Astrocyte (in vitro differentiated cells and primary cell): Measurements from ENCODE around the gene UBL4B. TPM values are rescaled to one million over a fixed set of nuclear protein-coding genes. Genes with fewer than 3 reads are reported as not detected.
A peak's percentile ranks its signal among the peaks of the same experiment; 100 is the strongest.

Experiments used
- DNase-seq: peaks from one replicate; pipeline ENCODE4 v3.0.0-alpha.2; 2010; ENCODE audit warnings: low read depth
- FAIRE-seq: peaks from 2 replicates; lab custom pipeline; 2011; peaks lifted over from hg19 to GRCh38; lab: Jason Lieb, UNC
- H2AFZ ChIP-seq: 2 replicates; pipeline ENCODE4 v1.6.0; 2012; ENCODE audit warnings: low read depth, low read length, inconsistent platforms
- H3K27ac ChIP-seq: 2 replicates; pipeline ENCODE4 v1.5.1; 2011; ENCODE audit warnings: low read depth, low read length, inconsistent platforms
- H3K27me3 ChIP-seq: 2 replicates; pipeline ENCODE4 v1.6.0; 2011; ENCODE audit warnings: low read length, inconsistent platforms; ENCODE audit not compliant: insufficient read depth
- H3K36me3 ChIP-seq: 2 replicates; pipeline ENCODE4 v1.5.1; 2011; ENCODE audit warnings: low read length, inconsistent platforms; ENCODE audit not compliant: insufficient read depth
- H3K4me1 ChIP-seq: 2 replicates; pipeline ENCODE4 v1.5.1; 2011; ENCODE audit warnings: low read length, inconsistent platforms; ENCODE audit not compliant: insufficient read depth
- H3K4me2 ChIP-seq: 2 replicates; pipeline ENCODE4 v1.6.0; 2012; ENCODE audit warnings: low read length, inconsistent platforms
- H3K4me3 ChIP-seq: 2 replicates; pipeline ENCODE4 v1.5.1; 2011; ENCODE audit warnings: low read depth, mild to moderate bottlenecking, low read length, inconsistent platforms; ENCODE audit not compliant: insufficient read depth
- H3K79me2 ChIP-seq: 2 replicates; pipeline ENCODE4 v1.6.0; 2012; ENCODE audit warnings: mild to moderate bottlenecking, low read length, inconsistent platforms; ENCODE audit not compliant: insufficient read depth
- H3K9ac ChIP-seq: 2 replicates; pipeline ENCODE4 v1.6.0; 2012; ENCODE audit warnings: mild to moderate bottlenecking, low read length, inconsistent platforms
- H3K9me3 ChIP-seq: 2 replicates; pipeline ENCODE4 v1.5.1; 2012; ENCODE audit warnings: low read depth, mild to moderate bottlenecking, low read length, inconsistent platforms; ENCODE audit not compliant: insufficient read depth
- H4K20me1 ChIP-seq: 2 replicates; pipeline ENCODE4 v1.6.0; 2012; ENCODE audit warnings: low read length, inconsistent platforms; ENCODE audit not compliant: insufficient read depth
- H3K27ac Mint-ChIP-seq: one replicate; pipeline ENCODE4 v1.8.0; 2021; ENCODE audit warnings: mild to moderate bottlenecking, mixed read lengths; ENCODE audit not compliant: unreplicated experiment
- H3K27me3 Mint-ChIP-seq: one replicate; pipeline ENCODE4 v1.8.0; 2021; ENCODE audit warnings: low read depth, mixed read lengths; ENCODE audit not compliant: unreplicated experiment
- H3K36me3 Mint-ChIP-seq: one replicate; pipeline ENCODE4 v1.8.0; 2021; ENCODE audit warnings: low read depth, mixed read lengths; ENCODE audit not compliant: unreplicated experiment
- H3K4me1 Mint-ChIP-seq: one replicate; pipeline ENCODE4 v1.8.0; 2021; ENCODE audit warnings: low read depth, mixed read lengths; ENCODE audit not compliant: unreplicated experiment
- H3K4me3 Mint-ChIP-seq: one replicate; pipeline ENCODE4 v1.8.0; 2021; ENCODE audit warnings: mild to moderate bottlenecking, moderate library complexity, mixed read lengths; ENCODE audit not compliant: unreplicated experiment
- H3K9me3 Mint-ChIP-seq: one replicate; pipeline ENCODE4 v1.8.0; 2021; ENCODE audit warnings: mild to moderate bottlenecking, mixed read lengths; ENCODE audit not compliant: unreplicated experiment
- CTCF ChIP-seq: IDR thresholded peaks from 2 replicates; pipeline ENCODE4 v1.5.1; 2011; ENCODE audit warnings: low read depth, mild to moderate bottlenecking, inconsistent platforms, low read length, moderate library complexity; ENCODE audit not compliant: insufficient read depth
- EZH2 ChIP-seq: IDR thresholded peaks from 2 replicates; pipeline ENCODE4 v1.6.1; 2012; ENCODE audit warnings: mild to moderate bottlenecking, low read length, inconsistent platforms; ENCODE audit not compliant: insufficient read depth
- total RNA-seq: library from RNA; stranded (reverse); gene quantifications from 2 replicates; pipeline ENCODE4 v1.2.1, GENCODE V29; 2021

UBL4B gene
- total RNA-seq, 1 donor from 2014 or later = not detected

- H3K27ac Mint-ChIP-seq = no peak overlapping the region
- Histone ChIP-seq H3K27ac (no peak overlapping the region), H3K4me1 (peaks cover 10% of the 10 kb centered on the region), H4K20me1 (no peaks in the 10 kb centered on the region), H3K79me2 (no peaks in the 10 kb centered on the region), H3K9ac (no peak overlapping the region), H3K36me3 (no peaks in the 10 kb centered on the region), H3K9me3 (no peaks in the 10 kb centered on the region), H3K4me2 (no peak overlapping the region), H3K27me3 (peaks cover 64% of the 10 kb centered on the region), H3K4me3 (no peak overlapping the region), H2AFZ (no peak overlapping the region)
- TF ChIP-seq CTCF = no peak
- TF ChIP-seq EZH2 = no peak
- H3K27me3 Mint-ChIP-seq = peaks cover 95% of the 10 kb centered on the region
- H3K4me1 Mint-ChIP-seq = peaks cover 4% of the 10 kb centered on the region
- no peak for DNase-seq
- FAIRE-seq = no peak
- no peak overlapping the region for H3K4me3 Mint-ChIP-seq
- H3K9me3 Mint-ChIP-seq = peaks cover 6% of the 10 kb centered on the region
- H3K36me3 Mint-ChIP-seq = peaks cover 2% of the 10 kb centered on the region
Observed at GRCh38 chr1:110081061-110081460, 31.2 kb upstream of the UBL4B start.

- FAIRE-seq (no peak), DNase-seq (no peak)
- H3K4me3 ChIP-seq = no peak overlapping the region
- H3K9ac ChIP-seq = no peak overlapping the region
- TF ChIP-seq EZH2 (no peak), CTCF (no peak)
- H3K9me3 ChIP-seq = no peaks in the 10 kb centered on the region
- peaks cover 10% of the 10 kb centered on the region for H3K4me1 ChIP-seq
- no peak overlapping the region for H2AFZ ChIP-seq
- peaks cover 94% of the 10 kb centered on the region for H3K27me3 Mint-ChIP-seq
- H3K27ac ChIP-seq = no peak overlapping the region
- H3K4me2 ChIP-seq = no peak overlapping the region
- H3K4me1 Mint-ChIP-seq = peaks cover 6% of the 10 kb centered on the region
- H4K20me1 ChIP-seq = no peaks in the 10 kb centered on the region
- no peaks in the 10 kb centered on the region for H3K79me2 ChIP-seq
- no peak overlapping the region for H3K4me3 Mint-ChIP-seq
- no peaks in the 10 kb centered on the region for H3K36me3 ChIP-seq
- H3K9me3 Mint-ChIP-seq = peaks cover 6% of the 10 kb centered on the region
- H3K36me3 Mint-ChIP-seq = peaks cover 2% of the 10 kb centered on the region
- no peak overlapping the region for H3K27ac Mint-ChIP-seq
- H3K27me3 ChIP-seq = peaks cover 69% of the 10 kb centered on the region
Observed at GRCh38 chr1:110082477-110082876, 29.8 kb upstream of the UBL4B start.

- H3K9ac ChIP-seq = no peak overlapping the region
- no peak for TF ChIP-seq CTCF
- no peak for TF ChIP-seq EZH2
- peaks cover 2% of the 10 kb centered on the region for H3K36me3 Mint-ChIP-seq
- peaks cover 67% of the 10 kb centered on the region for H3K27me3 ChIP-seq
- peaks cover 10% of the 10 kb centered on the region for H3K4me1 ChIP-seq
- no peaks in the 10 kb centered on the region for H4K20me1 ChIP-seq
- peaks cover 6% of the 10 kb centered on the region for H3K4me1 Mint-ChIP-seq
- peaks cover 91% of the 10 kb centered on the region for H3K27me3 Mint-ChIP-seq
- FAIRE-seq (no peak), DNase-seq (no peak)
- H3K79me2 ChIP-seq = no peaks in the 10 kb centered on the region
- no peak overlapping the region for H3K27ac ChIP-seq
- H3K27ac Mint-ChIP-seq = no peak overlapping the region
- peak overlapping the region; percentile 83 for H3K4me2 ChIP-seq
- no peaks in the 10 kb centered on the region for H3K36me3 ChIP-seq
- H3K4me3 ChIP-seq = no peak overlapping the region
- no peak overlapping the region for H2AFZ ChIP-seq
- H3K9me3 ChIP-seq = no peaks in the 10 kb centered on the region
- peaks cover 6% of the 10 kb centered on the region for H3K9me3 Mint-ChIP-seq
- H3K4me3 Mint-ChIP-seq = peak overlapping the region; percentile 71
Observed at GRCh38 chr1:110083061-110083865, 29.0 kb upstream of the UBL4B start.
